Sigmoid colon (tissue), 4 donors: ENCODE measurements around the gene ROBO1.

ENCODE experiments used
- EP300 ChIP-seq, 4 donors: sonication (generic); formaldehyde crosslinking; IDR thresholded peaks; one replicate each; pipeline ENCODE4 v1.6.1; 2017; ENCODE audit warnings: antibody characterized with exemption in 4 of 4
- POLR2A ChIP-seq, 2 donors: fragments of 450-650 bp; IDR thresholded peaks; one replicate each; pipeline ENCODE4 v1.6.1; 2016; ENCODE audit warnings: antibody characterized with exemption in 2 of 2, mild to moderate bottlenecking in 2 of 2, moderate library complexity in 2 of 2
- TF ChIP-seq, protein P1 (sequence below), 4 experiments: fragments of 450-650 bp in 3 of 4; fragments of 200-600 bp in 1 of 4; IDR thresholded peaks; one replicate each; pipeline ENCODE4 v1.5.1; 2016 to 2019; ENCODE audit warnings: antibody characterized with exemption in 4 of 4, mild to moderate bottlenecking in 3 of 4, moderate library complexity in 2 of 4

DNA sequence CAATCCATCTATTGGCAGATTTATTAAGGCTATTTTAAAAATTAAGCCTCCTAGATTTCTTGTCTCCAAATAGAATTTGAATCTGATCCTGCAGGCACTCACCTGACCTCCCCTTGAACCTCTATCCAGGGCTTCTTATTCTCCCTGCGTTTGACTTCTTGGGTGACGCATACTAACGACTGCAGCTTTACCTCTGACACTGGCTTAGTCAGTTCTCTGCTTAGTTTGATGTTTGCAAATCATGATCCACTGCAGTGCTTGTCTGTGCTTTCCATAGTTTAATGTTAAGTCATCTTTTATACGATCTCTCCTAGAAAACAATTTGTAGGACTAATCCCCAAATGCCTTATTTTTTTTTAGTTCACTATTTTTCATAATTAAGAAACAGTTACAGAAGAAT lies 233.1 kb downstream of the ROBO1 start:
- TF ChIP-seq, protein P1, sequence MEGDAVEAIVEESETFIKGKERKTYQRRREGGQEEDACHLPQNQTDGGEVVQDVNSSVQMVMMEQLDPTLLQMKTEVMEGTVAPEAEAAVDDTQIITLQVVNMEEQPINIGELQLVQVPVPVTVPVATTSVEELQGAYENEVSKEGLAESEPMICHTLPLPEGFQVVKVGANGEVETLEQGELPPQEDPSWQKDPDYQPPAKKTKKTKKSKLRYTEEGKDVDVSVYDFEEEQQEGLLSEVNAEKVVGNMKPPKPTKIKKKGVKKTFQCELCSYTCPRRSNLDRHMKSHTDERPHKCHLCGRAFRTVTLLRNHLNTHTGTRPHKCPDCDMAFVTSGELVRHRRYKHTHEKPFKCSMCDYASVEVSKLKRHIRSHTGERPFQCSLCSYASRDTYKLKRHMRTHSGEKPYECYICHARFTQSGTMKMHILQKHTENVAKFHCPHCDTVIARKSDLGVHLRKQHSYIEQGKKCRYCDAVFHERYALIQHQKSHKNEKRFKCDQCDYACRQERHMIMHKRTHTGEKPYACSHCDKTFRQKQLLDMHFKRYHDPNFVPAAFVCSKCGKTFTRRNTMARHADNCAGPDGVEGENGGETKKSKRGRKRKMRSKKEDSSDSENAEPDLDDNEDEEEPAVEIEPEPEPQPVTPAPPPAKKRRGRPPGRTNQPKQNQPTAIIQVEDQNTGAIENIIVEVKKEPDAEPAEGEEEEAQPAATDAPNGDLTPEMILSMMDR (IDR thresholded peaks at IDR 0.05), result no peak
- no peak for TF ChIP-seq POLR2A (IDR thresholded peaks at IDR 0.05)
- no peak for TF ChIP-seq EP300 (IDR thresholded peaks at IDR 0.05)
